DOHH2 (cell line): Measurements from ENCODE around the gene SLC24A2.

ENCODE experiments used
- H3F3A ChIP-seq: fragments of 200-600 bp; sonication (generic), shearing (Covaris generic); 2 replicates; pipeline ENCODE4 v1.6.0; 2016; ENCODE audit warnings: antibody characterized with exemption, mild to moderate bottlenecking; ENCODE audit not compliant: control insufficient read depth, insufficient read depth
- H3K27ac ChIP-seq: fragments of 200-600 bp; sonication (generic); 2 replicates; pipeline ENCODE4 v1.5.1; 2014; ENCODE audit warnings: low read depth, mild to moderate bottlenecking, low read length, moderate library complexity
- H3K27me3 ChIP-seq: fragments of 200-600 bp; sonication (generic); 2 replicates; pipeline ENCODE4 v1.6.1; 2014; ENCODE audit warnings: mild to moderate bottlenecking, low read length, mixed read lengths; ENCODE audit not compliant: control insufficient read depth
- H3K36me3 ChIP-seq: fragments of 200-600 bp; sonication (generic); 2 replicates; pipeline ENCODE4 v1.6.1; 2014; ENCODE audit warnings: mild to moderate bottlenecking, low read length, moderate library complexity, mixed read lengths; ENCODE audit not compliant: control insufficient read depth
- H3K4me1 ChIP-seq: fragments of 200-600 bp; sonication (generic); 2 replicates; pipeline ENCODE4 v1.6.1; 2014; ENCODE audit warnings: mild to moderate bottlenecking, low read length, mixed read lengths; ENCODE audit not compliant: control insufficient read depth
- H3K4me2 ChIP-seq: fragments of 200-600 bp; sonication (generic); 2 replicates; pipeline ENCODE4 v1.6.0; 2014; ENCODE audit warnings: mild to moderate bottlenecking, low read length, moderate library complexity
- H3K4me3 ChIP-seq: fragments of 200-600 bp; sonication (generic); 2 replicates; pipeline ENCODE4 v1.5.1; 2014; ENCODE audit warnings: mild to moderate bottlenecking, low read length, mixed read lengths
- H3K79me2 ChIP-seq: fragments of 200-600 bp; sonication (generic); 2 replicates; pipeline ENCODE4 v1.6.1; 2014; ENCODE audit warnings: mild to moderate bottlenecking, low read length, mixed read lengths; ENCODE audit not compliant: control insufficient read depth
- H3K9me2 ChIP-seq: fragments of 200-600 bp; sonication (generic); replicated peaks from 2 replicates; pipeline ENCODE4 v1.6.1; 2014; ENCODE audit warnings: mild to moderate bottlenecking, low read length, mixed read lengths; ENCODE audit not compliant: control insufficient read depth
- H3K9me3 ChIP-seq: fragments of 200-600 bp; sonication (generic); 2 replicates; pipeline ENCODE4 v1.6.1; 2014; ENCODE audit warnings: antibody characterized with exemption, low read length, mixed read lengths; ENCODE audit not compliant: control insufficient read depth, insufficient read depth
- H4K20me1 ChIP-seq: fragments of 200-600 bp; sonication (generic); 2 replicates; pipeline ENCODE4 v1.6.0; 2014; ENCODE audit warnings: low read depth, mild to moderate bottlenecking, antibody characterized with exemption, low read length, moderate library complexity; ENCODE audit not compliant: control insufficient read depth, insufficient read depth
- CTCF ChIP-seq: fragments of 200-600 bp; sonication (generic); IDR thresholded peaks from one replicate; pipeline ENCODE4 v1.5.1; 2014; ENCODE audit warnings: antibody characterized with exemption, mild to moderate bottlenecking, low read depth, low read length; ENCODE audit not compliant: poor library complexity, severe bottlenecking
- EZH2phosphoT487 ChIP-seq: fragments of 200-600 bp; sonication (generic); IDR thresholded peaks from 2 replicates; pipeline ENCODE4 v1.6.1; 2017; ENCODE audit warnings: borderline replicate concordance, mild to moderate bottlenecking, antibody characterized with exemption, low read length, moderate library complexity, mixed read lengths

The SLC24A2 gene

GRCh38 chr9:19748278-19749126 is 40.3 kb downstream of the SLC24A2 start:
- Histone ChIP-seq H3K9me2 (no peaks in the 10 kb centered on the region), H3F3A (no peaks in the 10 kb centered on the region), H3K4me2 (no peak overlapping the region), H3K9me3 (no peaks in the 10 kb centered on the region), H3K27me3 (no peaks in the 10 kb centered on the region), H4K20me1 (no peaks in the 10 kb centered on the region), H3K36me3 (no peaks in the 10 kb centered on the region), H3K4me3 (no peak overlapping the region), H3K4me1 (no peaks in the 10 kb centered on the region), H3K79me2 (no peaks in the 10 kb centered on the region), H3K27ac (no peak overlapping the region)
- TF ChIP-seq EZH2phosphoT487: no peak
- no peak for TF ChIP-seq CTCF

- H3F3A ChIP-seq: no peaks in the 10 kb centered on the region
- no peaks in the 10 kb centered on the region for H3K36me3 ChIP-seq
- H3K4me3 ChIP-seq: no peak overlapping the region
- TF ChIP-seq CTCF (no peak), EZH2phosphoT487 (no peak)
- H3K9me3 ChIP-seq: no peaks in the 10 kb centered on the region
- H3K4me2 ChIP-seq: no peak overlapping the region
- no peaks in the 10 kb centered on the region for H3K9me2 ChIP-seq
- no peaks in the 10 kb centered on the region for H3K4me1 ChIP-seq
- no peaks in the 10 kb centered on the region for H3K27me3 ChIP-seq
- H3K27ac ChIP-seq: no peak overlapping the region
- H4K20me1 ChIP-seq: no peaks in the 10 kb centered on the region
- no peaks in the 10 kb centered on the region for H3K79me2 ChIP-seq
These were observed 42.6 kb downstream of the SLC24A2 start for GRCh38 chr9:19746223-19746622.

GRCh38 chr9:19741178-19741577 is 47.7 kb downstream of the SLC24A2 start:
- Histone ChIP-seq H3K9me2 (no peaks in the 10 kb centered on the region), H4K20me1 (no peaks in the 10 kb centered on the region), H3K9me3 (no peaks in the 10 kb centered on the region), H3K4me1 (no peaks in the 10 kb centered on the region), H3K36me3 (no peaks in the 10 kb centered on the region), H3F3A (no peaks in the 10 kb centered on the region), H3K4me2 (no peak overlapping the region), H3K4me3 (no peak overlapping the region), H3K79me2 (no peaks in the 10 kb centered on the region), H3K27ac (no peak overlapping the region), H3K27me3 (no peaks in the 10 kb centered on the region)
- no peak for TF ChIP-seq EZH2phosphoT487
- no peak for TF ChIP-seq CTCF
